Ishikawa (cell line): ENCODE measurements around the gene CAMK1.

Experiments used
- CEBPB ChIP-seq: IDR thresholded peaks from 2 replicates; pipeline ENCODE4 v1.6.1; 2012
- CREB1 ChIP-seq: IDR thresholded peaks from 2 replicates; pipeline ENCODE4 v1.6.1; 2012; ENCODE audit warnings: low read depth
- EGR1 ChIP-seq: IDR thresholded peaks from 2 replicates; pipeline ENCODE4 v1.6.1; 2012
- EP300 ChIP-seq: IDR thresholded peaks from 2 replicates; pipeline ENCODE4 v1.6.1; 2012; ENCODE audit warnings: borderline replicate concordance
- FOXM1 ChIP-seq: IDR thresholded peaks from 2 replicates; pipeline ENCODE4 v1.6.1; 2012; ENCODE audit warnings: low read depth, borderline replicate concordance
- MAX ChIP-seq: IDR thresholded peaks from 2 replicates; pipeline ENCODE4 v1.6.1; 2012
- NFIC ChIP-seq: IDR thresholded peaks from 2 replicates; pipeline ENCODE4 v1.6.1; 2012
- RAD21 ChIP-seq: IDR thresholded peaks from 2 replicates; pipeline ENCODE4 v1.6.1; 2012; ENCODE audit warnings: low read depth
- REST ChIP-seq: IDR thresholded peaks from 2 replicates; pipeline ENCODE4 v1.6.1; 2012; ENCODE audit warnings: low read depth, mild to moderate bottlenecking
- TAF1 ChIP-seq: IDR thresholded peaks from 2 replicates; pipeline ENCODE4 v1.6.1; 2012; ENCODE audit warnings: low read depth, mild to moderate bottlenecking
- TCF12 ChIP-seq: IDR thresholded peaks from 2 replicates; pipeline ENCODE4 v1.6.1; 2012; ENCODE audit warnings: low read depth
- TEAD4 ChIP-seq: IDR thresholded peaks from 2 replicates; pipeline ENCODE4 v1.6.1; 2012
- USF1 ChIP-seq: IDR thresholded peaks from 2 replicates; pipeline ENCODE4 v1.6.1; 2012
- YY1 ChIP-seq: IDR thresholded peaks from 2 replicates; pipeline ENCODE4 v1.6.1; 2012; ENCODE audit warnings: low read depth
- ZBTB7A ChIP-seq: IDR thresholded peaks from 2 replicates; pipeline ENCODE4 v1.6.1; 2012; ENCODE audit warnings: low read depth

CAMK1 gene

GRCh38 chr3:9769012-9769411 lies 735 bp downstream of the CAMK1 start:
- TF ChIP-seq NFIC (no peak), EP300 (no peak), EGR1 (no peak), CEBPB (no peak), TAF1 (no peak), FOXM1 (no peak), ZBTB7A (no peak), REST (no peak), TCF12 (no peak), MAX (no peak), RAD21 (no peak), USF1 (no peak)

GRCh38 chr3:9768141-9768775 lies 1.5 kb downstream of the CAMK1 start:
- no peak for TF ChIP-seq TCF12
- TF ChIP-seq TEAD4, result no peak
- no peak for TF ChIP-seq RAD21
- TF ChIP-seq MAX, result no peak
- TF ChIP-seq USF1, result no peak
- no peak for TF ChIP-seq FOXM1
- no peak for TF ChIP-seq YY1
- no peak for TF ChIP-seq CREB1
- TF ChIP-seq REST, result no peak
- TF ChIP-seq CEBPB, result no peak
- TF ChIP-seq TAF1, result no peak
- no peak for TF ChIP-seq EGR1
- TF ChIP-seq EP300, result no peak
- no peak for TF ChIP-seq ZBTB7A

GRCh38 chr3:9767418-9767817 lies 2.3 kb downstream of the CAMK1 start:
- TF ChIP-seq CREB1 (no peak), USF1 (no peak), TEAD4 (no peak), ZBTB7A (no peak), MAX (no peak), EP300 (no peak), RAD21 (no peak), CEBPB (no peak), NFIC (no peak), REST (no peak), TCF12 (no peak), YY1 (no peak)

GRCh38 chr3:9765865-9766264 lies 3.9 kb downstream of the CAMK1 start:
- TF ChIP-seq MAX, result no peak
- no peak for TF ChIP-seq RAD21
- peak; percentile 88 for TF ChIP-seq USF1
- no peak for TF ChIP-seq ZBTB7A
- no peak for TF ChIP-seq YY1
